GM19467 (cell line): ENCODE results near the gene TUBB6.

ENCODE experiments used
- ATAC-seq: cut with Tn5 transposase; IDR thresholded peaks from one replicate; pipeline ENCODE4 v1.9.1; 2021; ENCODE audit warnings: mild to moderate bottlenecking, moderate library complexity; ENCODE audit not compliant: unreplicated experiment

TUBB6 gene

DNA sequence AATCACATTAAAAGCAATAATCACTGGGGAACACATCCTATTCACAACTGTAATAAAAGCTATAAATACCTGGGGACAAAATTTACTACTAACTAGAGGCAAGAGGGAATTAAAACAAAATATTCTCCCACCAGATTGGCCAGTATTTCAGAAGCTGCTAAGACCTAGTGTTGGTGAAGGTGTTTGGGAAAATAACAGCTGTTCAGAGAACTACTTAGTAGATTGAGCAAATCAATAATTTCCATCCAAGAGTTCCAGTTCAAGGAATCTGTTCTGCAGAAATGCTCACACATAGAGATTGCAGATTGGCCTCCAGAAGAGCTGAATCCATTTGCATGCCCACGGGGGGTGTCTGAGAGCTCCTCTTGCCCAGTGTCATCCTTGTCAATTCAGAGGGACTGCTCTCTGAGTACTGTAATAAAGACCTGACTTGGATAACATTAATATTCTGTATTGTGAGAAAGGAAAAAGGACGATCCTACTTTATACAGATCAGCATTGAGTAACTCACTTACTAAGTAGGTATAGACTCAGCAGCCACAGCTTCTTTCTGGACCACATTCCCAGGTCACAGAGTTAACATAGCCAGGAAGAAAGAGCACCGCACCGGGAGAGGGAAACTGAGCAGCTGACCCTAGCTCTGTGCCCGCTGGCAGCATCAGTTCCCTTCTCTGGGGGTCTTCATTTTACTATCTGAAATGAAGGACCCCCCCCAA is 5.6 kb downstream of the TUBB6 start:
- ATAC-seq, result no peak

DNA sequence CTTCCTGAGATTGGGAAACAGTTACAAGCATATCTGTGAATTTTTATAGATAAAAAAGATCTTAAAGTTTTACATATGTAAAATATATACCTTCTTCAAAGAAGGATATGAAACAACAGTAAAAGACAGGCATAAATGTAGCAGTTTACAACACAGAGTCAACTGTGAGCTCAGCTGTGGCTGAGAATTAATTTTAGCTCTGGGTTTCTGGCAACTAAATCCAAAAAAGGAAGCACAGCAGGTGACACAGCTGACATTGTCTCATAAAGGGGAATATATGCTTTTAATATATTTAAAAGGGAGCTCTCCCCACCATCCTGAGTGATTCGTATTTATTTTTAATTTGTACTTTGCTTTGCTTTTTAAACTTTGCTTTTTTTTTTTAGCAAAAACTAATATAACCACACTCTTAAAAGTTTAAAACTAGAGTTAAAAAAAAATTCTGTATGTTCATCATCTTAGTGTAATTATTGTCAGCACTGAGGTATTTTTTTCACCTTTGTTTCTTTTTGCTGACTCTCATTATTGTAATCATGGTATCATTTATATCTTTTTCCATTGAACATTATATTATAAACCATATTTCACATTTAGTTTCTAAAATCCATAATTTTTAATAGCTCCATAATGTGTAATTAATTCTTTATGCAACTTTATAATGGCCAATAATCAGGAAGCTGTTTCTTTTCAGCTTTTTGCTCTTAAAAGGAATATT is 6.7 kb downstream of the TUBB6 start:
- no peak for ATAC-seq

DNA sequence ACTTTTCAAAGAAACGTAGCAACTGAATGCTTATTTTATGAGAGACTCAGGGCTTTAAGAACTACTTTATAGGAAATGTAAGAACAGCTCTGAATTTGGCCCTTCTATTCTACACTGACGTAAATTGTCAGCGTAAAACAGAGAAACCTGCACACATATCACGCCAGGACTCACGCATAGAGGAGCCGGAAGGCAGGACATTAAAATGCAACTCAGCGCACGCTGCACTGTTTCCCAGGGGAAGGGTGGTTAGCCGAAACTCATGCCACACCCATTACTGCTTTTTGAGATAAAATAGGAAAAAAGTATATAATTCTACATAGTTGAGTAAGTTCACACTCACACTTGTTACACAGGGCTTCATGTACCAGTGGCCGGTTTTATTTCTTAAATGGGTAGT is 7.4 kb downstream of the TUBB6 start:
- ATAC-seq, result no peak

DNA sequence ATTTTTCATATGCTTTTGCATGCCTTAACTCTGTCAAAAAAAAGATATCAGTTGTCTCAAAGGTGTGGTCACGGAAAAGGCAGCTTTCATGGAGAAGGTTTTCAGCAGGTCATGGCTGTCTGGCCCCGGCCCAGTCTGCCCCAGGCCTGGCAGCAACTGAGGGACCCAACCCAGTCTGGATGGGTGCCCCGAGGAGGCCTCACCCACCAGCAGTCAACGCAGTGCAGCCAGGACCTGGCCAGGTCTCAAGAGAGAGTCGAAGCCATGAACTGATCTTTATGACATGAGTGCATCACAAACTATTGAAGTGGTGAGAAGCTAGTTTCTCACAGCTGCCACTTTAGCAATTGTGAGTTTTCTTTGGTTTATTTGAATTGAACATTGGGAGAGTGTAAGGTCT is 7.9 kb downstream of the TUBB6 start:
- ATAC-seq, result no peak

DNA sequence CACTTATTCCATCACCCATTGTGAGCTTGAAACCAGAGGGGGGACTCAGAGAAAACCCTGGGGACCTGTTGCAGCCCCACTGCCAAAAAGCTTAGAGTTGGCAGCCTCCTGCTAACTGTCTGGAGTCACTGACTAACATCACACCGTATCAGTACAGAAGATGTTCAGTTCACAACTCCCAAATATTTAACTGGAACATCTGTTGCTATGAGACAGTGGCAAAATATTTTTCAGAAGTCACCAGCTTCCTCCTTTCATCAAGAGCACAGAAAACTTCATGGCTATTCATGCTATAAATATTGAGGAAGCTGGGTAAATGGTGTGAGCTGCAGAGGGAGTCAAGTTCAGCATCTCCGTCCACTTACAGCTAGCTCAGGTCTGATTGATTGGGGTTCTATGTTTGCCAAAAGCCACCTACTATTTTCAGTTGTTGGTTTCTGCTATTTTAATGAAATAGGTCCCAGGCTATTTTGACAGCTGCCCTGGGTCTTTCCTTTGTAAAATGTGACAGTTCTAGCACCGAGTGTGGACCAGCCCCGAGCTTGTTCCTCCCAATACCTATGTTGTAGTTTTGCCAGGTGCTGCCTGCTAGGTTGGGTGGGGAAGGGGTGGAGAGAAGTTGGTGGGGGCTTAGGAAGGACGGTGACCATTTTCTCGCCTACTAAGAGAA is 9.8 kb downstream of the TUBB6 start:
- ATAC-seq, result no peak

DNA sequence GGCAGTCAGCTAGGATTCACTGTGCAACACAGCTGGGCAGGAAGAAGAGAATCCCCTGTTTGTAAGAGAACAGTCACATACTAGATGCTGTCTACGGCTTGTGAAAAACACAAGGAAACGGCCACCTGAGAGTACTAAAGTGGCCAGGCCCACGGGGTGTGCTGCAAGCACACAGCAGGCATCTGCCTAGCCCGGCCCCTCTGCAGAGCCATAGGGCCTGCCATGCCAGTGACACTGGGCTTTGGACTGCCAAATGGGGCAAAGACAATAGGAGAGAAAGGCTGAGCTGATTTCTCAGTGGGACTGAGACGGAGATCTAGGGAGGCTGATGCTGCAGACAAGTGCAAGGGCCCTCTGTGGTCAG is 10.3 kb downstream of the TUBB6 start:
- no peak for ATAC-seq

DNA sequence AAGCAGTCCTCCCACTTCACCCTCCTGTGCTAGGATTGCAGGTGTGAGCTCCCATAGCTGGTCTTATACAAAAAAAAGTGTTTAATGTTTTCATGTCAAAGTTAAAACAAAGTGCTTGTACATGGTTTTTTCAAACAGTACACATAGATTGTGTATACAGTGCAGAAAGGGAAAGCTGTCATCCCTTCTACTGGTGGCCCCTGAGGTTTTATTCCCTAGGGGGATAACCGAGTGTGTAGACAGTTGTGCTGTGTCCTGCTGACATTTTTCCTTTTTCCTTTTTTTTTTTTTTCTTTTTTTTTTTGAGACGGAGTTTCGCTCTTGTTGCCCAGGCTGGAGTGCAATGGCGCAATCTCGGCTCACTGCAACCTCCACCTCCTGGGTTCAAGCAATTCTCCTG is 10.8 kb downstream of the TUBB6 start:
- ATAC-seq, result no peak

DNA sequence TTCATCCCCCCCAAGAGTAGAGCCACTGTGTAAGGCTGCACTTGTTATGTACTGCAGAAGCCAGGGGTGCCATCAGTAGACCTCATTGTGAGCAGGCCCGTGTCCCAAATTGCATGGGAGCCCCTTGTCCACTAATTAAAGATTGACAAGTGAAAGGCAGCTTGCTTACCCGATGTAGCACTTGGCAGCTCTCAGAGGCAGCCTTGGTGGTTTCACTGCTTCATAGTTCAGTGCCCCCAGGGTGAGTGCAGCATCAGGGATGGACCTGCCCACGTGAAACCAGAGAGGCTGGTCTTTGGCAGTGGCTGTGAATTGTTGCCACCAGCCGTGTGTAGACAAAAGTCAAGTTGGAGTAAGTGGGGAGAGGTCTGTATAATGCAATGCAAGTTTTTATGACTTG is 13.3 kb downstream of the TUBB6 start:
- peak; percentile 83 for ATAC-seq

DNA sequence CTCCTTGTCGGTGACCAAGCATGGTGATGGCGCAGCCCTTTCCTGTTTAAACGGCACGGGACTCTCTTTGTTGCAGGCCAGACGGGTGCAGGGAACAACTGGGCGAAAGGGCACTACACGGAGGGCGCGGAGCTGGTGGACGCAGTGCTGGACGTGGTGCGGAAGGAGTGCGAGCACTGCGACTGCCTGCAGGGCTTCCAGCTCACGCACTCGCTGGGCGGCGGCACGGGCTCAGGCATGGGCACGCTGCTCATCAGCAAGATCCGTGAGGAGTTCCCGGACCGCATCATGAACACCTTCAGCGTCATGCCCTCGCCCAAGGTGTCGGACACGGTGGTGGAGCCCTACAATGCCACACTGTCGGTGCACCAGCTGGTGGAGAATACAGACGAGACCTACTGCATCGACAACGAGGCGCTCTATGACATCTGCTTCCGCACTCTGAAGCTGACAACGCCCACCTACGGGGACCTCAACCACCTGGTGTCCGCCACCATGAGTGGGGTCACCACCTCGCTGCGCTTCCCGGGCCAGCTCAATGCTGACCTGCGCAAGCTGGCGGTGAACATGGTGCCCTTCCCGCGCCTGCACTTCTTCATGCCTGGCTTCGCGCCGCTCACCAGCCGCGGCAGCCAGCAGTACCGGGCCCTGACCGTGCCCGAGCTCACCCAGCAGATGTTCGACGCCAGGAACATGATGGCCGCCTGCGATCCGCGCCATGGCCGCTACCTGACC is 17.1 kb downstream of the TUBB6 start:
- no peak for ATAC-seq

DNA sequence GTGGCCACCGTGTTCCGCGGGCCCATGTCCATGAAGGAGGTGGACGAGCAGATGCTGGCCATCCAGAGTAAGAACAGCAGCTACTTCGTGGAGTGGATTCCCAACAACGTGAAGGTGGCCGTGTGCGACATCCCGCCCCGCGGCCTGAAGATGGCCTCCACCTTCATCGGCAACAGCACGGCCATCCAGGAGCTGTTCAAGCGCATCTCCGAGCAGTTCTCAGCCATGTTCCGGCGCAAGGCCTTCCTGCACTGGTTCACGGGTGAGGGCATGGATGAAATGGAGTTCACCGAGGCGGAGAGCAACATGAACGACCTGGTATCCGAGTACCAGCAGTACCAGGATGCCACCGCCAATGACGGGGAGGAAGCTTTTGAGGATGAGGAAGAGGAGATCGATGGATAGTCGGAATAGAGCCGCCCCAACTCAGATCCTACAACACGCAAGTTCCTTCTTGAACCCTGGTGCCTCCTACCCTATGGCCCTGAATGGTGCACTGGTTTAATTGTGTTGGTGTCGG is 17.7 kb downstream of the TUBB6 start:
- ATAC-seq, result no peak

DNA sequence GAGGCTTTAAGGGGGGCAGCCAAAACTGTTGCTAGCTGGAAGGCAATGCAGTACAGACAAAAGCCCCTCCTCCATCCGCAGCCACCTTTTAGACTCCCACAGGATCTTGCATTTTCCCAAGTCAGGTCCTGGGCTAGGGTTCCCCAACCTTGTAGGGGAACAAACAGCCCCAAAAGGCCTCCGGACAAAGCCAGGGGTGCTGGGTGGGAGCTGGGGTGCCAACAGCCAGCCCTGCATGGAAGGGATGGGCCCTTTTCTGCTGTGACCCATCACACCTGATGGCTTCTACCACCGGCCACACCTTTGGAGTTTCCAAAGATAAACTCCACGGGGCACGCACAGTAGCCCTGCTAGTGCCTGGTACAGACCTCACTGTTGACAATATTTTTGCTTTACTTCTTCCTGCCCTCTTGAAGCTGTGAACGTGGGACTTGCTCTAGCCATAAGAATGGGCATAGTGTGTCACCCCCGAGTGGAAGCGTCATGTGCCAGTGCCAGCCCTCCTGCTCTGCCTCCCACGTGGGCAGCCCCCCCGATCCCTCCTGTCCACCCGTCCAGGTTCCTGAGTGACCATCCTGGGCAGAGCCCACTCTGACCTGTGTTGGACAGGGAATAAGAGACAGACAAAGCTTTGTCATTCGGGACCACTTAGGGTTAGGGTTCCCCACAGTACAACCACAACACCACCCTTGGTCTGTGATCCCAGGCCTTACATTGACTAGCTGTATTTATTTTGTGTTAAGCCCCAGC is 18.8 kb downstream of the TUBB6 start:
- no peak for ATAC-seq

DNA sequence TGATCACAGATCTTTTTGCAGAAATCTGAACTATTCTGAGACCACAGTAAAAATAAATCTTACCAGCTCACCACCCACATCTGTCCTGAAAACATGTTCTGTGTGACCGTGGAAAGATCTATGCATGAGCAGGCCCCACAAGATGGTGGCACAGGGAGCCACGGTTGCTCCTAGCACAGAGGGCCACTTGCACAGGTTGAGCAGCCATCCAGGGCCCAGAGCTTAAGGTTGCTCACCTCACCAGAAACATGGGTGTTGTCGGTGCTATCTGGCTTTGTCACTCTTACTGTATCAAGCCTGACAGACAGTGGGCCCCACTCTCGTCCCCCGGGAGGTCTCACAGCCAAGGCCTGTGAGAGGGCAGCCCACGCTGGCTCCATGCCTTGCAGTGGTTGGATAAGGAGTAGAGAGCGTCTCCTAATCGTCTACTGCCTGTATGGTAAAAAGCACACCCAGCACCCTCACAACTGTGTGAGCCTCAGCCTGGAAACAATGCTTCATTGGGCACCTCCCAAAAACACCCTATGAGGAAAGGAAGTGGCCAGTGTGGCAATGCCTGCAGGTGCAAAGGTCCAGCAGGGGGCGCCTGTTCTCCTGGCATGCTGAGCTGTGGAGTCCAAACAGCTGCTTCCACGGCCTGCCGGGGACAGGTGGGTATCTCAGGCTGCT is 19.6 kb downstream of the TUBB6 start:
- ATAC-seq, result no peak

DNA sequence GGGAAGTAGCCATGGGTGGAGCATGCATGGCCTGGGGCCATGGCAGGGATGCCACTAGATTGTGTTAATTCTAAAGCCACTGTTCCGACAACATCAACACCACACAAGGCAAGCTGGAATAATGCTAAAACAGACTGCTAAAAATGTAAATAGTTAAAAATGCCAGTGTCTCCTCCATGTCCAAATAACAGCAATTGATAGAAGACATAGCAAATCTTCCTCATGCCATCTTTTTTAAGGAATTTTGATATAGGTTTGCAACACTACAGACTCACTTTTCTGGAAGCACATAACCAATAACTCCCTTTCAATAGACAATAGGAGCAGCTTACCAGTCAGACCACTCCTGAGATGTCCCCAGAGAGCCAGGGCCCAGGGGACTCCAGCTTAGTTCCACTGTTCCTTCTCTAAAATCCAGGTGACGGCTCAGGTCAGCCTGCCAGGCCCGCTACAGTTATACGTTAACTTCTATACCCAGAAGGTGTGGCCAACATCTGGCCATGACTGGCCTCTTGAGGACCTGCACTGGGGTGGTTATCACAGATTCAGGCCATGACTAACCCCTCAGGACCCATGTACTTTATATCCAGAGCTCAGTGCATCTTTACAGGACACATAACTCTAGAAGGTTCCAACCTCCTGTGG is 20.3 kb downstream of the TUBB6 start:
- no peak for ATAC-seq

DNA sequence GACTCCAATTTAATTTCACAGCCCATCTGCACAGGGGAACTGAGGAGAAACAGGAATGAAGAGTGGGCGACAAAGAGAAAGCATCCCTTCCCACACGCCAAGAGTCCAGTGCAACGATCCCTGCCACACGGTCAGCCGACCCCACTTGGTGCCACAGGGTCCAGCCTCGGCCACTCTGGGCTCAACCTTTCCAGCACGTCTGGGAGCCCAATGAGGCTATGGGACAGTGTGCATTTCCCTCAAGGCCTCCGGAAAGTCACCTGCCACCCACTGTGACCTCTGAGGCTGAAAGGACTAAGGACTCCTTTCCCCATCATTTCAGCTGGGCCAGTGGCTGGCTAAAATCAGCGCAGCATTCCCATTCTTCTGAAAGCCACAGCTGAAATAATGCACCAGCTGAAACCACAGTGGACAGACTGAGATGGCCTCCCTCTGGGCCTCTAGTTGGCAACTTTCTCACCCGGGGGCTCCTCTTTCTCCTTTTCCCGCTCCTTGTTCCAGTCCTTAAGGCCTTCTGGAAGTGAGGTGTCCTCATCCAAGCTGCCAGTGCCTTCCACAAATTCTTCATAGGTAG is 21.2 kb downstream of the TUBB6 start:
- no peak for ATAC-seq

DNA sequence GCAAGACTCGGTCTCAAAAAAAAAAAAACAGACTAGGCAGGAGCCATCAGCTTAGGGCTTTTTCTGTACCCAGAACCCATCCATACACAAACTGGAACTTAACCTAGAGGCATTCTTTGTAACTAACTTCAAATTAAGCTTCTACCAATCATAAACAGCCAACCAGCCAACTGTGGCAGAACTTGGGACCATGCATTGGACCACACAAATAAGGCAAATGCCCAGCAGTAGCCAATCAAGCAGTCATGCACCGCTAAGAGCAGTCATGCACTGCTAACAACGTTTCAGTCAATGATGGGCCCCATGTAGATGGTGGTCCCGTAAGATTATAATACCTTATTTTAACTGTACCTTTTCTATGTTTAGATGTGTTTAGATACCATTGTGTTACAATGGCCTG is 22.7 kb downstream of the TUBB6 start:
- no peak for ATAC-seq

DNA sequence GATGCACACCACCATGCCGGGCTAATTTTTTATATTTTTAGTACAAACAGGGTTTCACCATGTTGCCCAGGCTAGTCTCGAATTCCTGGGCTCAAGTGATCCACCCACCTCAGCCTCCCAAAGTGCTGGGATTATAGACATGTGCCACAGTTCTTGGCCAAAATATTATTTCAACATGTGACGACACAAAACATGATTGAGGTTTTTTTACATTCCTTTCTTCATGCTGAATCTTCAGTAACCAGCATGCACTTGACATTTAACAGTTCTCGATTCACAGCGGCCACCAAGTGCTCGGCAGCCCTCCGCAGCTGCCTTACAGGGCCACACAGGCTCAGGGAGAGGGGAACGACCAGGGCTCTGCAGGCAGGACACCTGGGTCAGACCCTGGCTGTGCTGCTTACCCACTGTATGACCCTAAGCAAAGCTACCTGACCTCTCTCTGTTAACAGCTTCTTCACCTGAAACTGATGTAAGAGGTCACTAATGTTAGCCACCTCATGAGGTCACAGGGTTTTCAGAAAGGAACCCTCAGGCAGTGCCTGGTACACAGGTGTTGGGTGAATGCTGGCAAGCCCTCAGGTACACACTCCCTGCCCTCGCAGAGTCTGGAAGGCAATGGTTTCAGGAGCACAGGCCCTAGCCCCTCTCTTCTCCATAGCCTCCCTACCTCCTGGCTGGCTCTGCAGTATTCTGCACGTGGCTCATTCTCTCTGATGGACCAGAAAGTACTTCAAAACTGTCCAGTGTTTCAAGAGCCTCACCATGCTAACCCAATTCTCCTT is 25.7 kb downstream of the TUBB6 start:
- ATAC-seq, result no peak

DNA sequence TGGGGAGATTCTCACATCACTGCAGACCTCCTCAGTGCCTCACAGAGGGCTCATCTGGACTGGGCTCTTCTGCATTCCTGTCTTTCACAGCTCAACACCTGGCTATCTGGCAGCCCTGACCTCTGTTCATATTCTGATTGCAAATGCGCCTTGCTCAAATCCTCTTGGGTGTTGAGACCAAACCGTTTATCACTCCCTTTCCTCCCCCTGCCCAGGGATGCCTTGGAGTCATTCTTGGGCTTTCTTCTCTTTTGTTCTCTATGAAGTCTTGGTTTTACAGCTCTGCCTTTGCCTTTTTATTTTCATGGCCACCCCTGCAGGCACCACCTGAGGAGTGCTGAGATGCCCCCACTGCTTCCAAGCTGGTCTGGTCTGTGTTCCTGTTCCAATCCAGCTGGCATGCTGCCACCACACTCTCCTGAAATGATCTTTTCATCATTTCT is 26.3 kb downstream of the TUBB6 start:
- ATAC-seq, result no peak

DNA sequence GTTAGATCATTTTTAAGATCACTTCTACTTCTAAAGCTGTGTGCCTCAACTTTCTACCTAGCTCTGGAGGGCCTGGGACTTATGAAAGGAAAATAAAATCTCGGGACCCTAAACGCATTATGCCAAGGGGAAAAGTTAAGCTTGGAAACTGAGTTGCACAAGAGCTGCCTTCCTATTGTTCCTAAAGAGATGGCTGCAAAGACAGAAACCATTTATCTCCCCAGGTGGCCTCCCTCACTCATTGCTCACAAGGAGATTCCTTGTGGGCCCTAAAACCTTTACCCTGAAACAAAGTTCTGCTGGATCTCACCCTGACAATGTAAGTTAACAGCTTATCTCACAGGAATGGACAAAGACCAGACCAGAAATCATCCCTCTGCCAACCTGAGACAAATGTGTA is 26.8 kb downstream of the TUBB6 start:
- ATAC-seq, result no peak
